Thyroid gland (tissue), 4 donors: ENCODE results near the gene SLCO4A1.

Source experiments
- POLR2A ChIP-seq, 2 donors: fragments of 450-650 bp; IDR thresholded peaks; one replicate each; pipeline ENCODE4 v1.6.1; 2017; ENCODE audit warnings: antibody characterized with exemption in 2 of 2, mild to moderate bottlenecking in 2 of 2, moderate library complexity in 1 of 2
- TF ChIP-seq, protein P1 (sequence below), 6 experiments: fragments of 200-600 bp in 3 of 6; fragments of 450-650 bp in 3 of 6; sonication (generic) in 3 of 6; IDR thresholded peaks; one replicate each; pipeline ENCODE4 v1.5.1; 2016 to 2019; ENCODE audit warnings: antibody characterized with exemption in 6 of 6, mild to moderate bottlenecking in 2 of 6, inconsistent platforms in 1 of 6, moderate library complexity in 1 of 6

DNA sequence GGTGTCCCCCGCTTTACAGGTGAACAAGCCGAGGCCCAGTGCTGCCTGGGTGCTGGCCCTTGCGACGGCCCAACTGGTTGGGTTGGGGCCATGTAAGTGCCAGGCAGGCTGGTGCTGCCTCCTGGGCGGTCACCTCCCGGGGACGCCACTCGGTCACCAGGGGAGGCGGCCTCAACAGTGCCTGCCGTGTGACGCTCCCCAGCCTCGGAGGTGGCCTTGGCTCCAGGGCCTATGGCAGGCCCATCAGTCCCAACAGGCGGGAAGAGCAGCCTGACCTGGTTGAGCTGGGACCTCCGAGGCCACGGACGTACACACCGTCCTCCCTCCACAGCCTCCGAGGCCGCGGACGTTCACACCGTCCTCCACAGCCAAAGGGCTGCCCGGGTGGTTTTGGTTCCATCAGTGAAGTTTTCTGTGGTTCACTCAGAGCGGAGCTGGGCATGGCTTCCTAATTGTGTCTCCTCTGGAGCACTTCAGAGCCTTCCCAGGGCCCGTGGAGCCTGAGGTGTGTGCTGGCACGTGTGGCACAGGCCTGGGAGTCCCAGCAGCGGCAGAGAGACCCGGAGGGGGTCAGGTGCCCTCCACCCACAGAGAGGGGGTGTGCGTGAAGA lies 19.3 kb upstream of the SLCO4A1 start:
- no peak for TF ChIP-seq POLR2A (IDR thresholded peaks at IDR 0.05)
- TF ChIP-seq, protein P1, sequence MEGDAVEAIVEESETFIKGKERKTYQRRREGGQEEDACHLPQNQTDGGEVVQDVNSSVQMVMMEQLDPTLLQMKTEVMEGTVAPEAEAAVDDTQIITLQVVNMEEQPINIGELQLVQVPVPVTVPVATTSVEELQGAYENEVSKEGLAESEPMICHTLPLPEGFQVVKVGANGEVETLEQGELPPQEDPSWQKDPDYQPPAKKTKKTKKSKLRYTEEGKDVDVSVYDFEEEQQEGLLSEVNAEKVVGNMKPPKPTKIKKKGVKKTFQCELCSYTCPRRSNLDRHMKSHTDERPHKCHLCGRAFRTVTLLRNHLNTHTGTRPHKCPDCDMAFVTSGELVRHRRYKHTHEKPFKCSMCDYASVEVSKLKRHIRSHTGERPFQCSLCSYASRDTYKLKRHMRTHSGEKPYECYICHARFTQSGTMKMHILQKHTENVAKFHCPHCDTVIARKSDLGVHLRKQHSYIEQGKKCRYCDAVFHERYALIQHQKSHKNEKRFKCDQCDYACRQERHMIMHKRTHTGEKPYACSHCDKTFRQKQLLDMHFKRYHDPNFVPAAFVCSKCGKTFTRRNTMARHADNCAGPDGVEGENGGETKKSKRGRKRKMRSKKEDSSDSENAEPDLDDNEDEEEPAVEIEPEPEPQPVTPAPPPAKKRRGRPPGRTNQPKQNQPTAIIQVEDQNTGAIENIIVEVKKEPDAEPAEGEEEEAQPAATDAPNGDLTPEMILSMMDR (IDR thresholded peaks at IDR 0.05) = no peak
